Activated CD4-positive, CD25-positive, alpha-beta regulatory T cell treated with anti-CD3 and anti-CD28 coated beads, Interleukin-2, amount 50 U/mL, for 72 hours (primary cell): ENCODE results near the gene TRPT1.

ENCODE experiments used
- DNase-seq: peaks from one replicate; pipeline ENCODE4 v3.0.0; 2021

TRPT1 gene

DNA sequence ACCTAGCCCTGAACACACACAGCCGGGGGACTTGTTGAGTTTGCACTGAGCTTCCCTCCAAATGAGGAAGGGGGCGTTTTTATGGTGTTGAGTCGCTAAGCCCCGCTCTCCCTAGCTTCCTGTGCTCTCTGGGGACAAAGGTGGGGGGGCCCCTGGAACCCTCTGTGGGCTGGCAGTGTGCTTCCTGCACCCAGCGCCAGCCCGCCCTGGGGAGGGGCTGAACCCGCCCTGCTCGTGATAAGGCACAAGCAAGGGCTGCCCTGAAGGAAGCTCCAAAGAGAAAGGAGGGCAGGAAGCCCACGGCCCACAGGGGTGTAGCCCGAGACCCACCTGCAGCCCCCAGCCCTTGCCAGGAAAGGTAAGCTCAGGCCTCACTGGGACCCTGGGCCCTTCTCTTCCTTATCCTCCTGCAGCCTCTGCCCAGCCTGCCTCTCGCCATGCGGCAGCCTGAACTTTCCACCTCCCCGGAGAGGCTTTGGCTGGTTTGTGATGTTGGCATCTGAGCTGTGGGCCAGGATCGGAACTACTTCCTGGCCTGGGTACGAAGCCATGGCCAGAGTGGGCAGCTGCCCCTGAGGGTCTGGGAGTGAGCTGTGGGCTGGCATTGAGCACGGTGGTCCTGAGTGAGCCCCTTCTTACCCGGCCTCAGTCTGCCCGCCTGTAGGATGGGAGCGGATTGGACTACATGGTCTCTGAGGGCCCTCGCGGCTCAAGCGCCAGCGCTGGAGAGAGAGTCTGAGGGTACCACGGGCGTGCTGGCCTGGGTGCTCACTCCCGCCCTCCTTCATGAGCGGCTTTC is 19.3 kb downstream of the TRPT1 start, which contains the start of gene FERMT3:
Gene FERMT3, plus strand, starts transcription at position 265 of the 799 bp plus-strand sequence. CDS start 644 bp downstream, outside the sequence.
- peak; percentile 65 for DNase-seq

DNA sequence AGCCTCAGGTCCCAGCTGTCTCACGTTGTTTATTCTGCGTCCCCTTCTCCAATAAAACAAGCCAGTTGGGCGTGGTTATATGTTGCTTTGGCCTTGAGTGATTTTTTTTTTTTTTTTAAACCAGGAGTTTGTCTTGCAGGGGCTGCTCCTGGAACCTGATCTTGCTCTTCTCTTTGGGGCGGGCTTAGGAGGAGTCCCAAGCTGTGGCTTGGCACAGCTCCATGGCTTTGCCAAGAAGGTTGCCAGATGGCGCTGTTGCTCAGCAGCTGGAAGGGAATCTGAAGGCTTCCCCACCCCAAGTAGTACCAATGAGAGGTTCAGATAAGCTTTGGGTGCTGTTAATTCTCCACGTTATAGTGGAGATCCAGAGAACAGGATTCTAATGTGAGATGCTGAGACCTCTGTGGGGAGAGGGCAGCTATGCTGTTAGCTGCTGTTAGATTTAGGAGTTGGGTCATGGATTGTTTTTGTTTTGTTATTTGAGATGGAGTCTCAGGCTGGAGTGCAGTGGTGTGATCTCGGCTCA is 21.5 kb downstream of the TRPT1 start:
- peak; percentile 55 for DNase-seq

DNA sequence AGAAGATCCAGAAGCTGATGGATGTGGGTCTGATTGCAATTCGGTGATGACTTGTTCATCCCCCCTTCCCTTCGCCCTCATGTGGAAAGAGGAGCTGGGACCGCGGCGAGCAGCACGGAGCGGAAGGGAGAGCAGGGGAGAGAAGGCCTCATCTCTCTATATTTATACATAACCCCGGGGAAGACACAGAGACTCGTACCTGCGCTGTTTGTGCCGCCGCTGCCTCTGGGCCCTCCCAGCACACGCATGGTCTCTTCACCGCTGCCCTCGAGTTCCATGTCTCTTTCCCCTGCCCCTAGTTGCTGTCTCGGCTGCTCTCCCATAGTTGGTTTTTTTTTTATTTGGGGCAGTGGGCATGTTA is 21.9 kb downstream of the TRPT1 start:
- no peak for DNase-seq

DNA sequence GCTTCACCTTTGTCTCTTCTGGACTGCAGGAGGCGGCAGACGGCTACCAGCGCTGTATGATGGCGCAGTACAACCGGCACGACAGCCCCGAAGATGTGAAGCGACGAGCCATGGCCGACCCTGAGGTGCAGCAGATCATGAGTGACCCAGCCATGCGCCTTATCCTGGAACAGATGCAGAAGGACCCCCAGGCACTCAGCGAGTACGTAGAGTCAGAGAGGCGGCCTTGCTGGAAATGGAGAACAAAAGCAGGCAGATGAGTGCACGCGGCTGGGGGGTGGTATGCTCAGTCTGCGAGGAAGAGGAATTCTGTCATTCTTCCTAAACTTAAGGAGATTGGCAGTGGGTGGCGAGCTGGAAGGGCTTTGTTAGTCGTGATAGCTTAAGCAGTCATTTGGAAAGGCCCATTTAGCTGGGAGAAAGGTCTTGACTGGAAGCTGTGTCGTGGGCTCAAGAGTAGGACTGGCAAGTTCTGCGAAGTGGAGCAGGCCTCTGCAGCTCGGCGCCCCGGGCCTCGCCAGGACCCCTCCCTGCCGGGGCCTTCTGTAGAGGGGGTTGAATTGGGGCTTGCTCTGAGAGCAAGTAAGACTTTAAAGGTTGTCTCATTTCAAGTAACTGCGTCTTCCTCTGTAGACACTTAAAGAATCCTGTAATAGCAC is 22.4 kb downstream of the TRPT1 start:
- no peak for DNase-seq

DNA sequence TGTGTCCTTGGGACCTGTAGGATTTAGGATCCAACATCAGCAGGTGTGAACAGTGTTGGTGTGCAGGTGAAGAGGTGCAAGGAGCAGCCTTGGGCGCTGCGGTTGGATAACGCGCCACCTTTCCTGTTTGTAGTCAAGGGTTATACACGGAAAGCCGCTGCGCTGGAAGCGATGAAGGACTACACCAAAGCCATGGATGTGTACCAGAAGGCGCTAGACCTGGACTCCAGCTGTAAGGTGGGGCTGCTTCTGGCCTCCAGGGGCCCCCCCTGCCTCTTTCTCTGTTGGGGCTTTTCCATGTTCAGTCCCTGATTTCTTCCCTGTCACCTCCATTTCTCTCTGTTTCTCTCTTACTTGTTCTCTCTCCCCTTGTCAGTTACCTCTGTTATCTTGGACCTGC is 23.0 kb downstream of the TRPT1 start:
- no peak for DNase-seq

DNA sequence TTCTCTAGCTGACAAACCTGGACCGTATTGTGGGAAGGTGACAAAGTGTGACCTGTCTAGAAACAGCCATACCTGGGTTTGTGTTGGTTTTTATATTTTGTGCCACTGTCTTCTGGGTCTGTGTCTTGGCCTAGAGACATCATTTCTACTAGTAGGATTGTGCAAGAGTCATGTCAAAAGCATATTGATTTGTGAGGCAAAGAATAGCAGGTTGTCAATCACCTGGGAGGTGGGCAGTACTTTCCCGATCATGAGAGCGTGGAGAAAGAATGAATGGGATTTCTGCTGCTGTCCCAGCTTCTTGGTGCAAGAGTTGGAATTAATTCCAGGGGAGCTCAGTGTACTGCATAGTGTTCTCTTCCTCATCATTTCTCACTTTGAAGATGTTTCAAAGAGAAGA is 24.4 kb downstream of the TRPT1 start:
- DNase-seq: no peak

DNA sequence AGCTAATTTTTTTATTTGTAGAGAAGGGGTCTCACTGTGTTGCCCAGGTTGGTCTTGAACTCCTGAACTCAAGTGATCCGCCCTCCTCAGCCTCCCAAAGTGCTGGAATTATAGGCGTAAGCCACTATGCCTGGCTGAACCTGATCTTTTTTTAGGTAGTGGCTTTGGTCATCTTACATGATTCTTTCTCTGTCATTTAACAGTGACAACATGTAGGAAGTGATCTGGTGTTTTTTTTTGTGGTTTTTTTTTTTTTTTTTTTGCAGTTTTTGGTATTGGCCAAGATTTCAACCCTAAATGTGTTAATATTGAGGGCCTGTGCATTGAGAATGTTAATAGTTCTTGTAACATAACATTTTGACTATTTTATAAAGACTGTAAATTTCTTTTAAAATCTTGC is 27.5 kb downstream of the TRPT1 start:
- no peak for DNase-seq

DNA sequence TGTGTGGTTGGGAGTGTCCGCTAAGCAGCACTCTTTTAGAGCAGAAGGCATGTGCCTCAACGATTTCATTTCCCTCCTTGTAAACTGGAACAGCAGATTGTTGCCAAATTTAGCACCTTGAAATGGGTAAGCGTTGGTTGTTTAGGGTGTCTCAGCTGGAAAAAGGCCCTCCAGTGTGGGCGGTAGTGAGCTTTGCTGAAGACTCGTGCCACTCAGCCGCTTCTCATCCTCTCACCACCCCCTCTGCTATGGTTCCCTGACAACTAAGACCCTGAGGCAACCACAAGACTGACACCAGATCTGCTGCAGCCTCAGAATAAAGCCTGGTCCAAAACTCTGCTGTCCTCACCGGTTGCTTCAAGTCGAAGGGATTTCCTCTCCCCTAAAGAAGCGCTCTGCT is 29.4 kb downstream of the TRPT1 start:
- no peak for DNase-seq

DNA sequence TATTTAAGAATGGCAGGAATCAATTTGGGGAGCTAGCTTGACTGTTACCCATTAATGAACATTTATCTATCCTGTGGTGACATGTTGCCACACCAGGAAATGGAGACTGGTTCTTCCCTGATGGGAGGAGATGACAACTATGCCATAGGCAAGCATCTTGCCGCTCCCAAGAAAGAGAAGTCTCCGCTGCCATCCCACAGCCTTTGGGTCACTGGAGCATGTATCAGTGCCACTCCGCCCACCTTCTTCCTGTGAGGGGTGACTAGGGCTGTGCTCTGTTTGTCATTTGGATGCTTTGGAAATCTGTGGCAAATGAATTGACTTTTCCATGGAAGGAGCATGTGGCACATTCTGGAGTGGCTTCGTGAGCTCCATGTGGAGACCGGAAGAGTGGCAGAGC is 33.6 kb downstream of the TRPT1 start:
- DNase-seq: no peak

DNA sequence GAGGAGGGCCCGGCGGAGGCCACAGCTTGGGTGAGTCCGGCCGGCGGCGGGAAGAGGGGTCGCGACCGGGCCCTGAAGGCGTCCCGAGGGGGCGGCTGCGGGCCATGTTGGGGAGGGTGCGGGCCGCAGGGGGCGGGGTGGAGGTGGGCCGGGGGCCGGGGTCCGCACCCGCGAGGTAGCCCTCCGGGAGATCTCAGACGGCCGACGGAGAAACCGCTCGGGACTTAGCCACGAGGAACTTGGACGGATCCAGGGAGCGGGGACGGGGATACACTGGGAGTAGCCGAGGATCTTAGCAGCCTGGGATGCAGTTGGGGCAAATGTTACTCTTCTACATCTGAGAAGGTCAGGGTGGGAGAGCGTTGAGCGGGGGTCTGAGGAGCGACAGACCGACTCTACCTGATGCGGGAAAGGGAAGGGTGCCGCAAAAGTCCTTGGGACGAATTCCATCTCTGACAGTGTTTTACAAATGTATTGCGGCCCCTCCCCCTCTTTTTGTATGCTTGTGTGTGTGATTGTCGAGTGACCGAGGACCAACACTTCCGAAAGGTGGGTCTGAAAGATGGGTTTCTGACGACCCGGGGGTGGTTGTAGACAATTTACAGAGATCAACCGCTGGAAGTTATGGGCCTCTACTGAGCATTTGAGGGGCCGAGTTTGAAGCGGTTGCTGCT is 39.4 kb downstream of the TRPT1 start:
- DNase-seq: peak; percentile 47

DNA sequence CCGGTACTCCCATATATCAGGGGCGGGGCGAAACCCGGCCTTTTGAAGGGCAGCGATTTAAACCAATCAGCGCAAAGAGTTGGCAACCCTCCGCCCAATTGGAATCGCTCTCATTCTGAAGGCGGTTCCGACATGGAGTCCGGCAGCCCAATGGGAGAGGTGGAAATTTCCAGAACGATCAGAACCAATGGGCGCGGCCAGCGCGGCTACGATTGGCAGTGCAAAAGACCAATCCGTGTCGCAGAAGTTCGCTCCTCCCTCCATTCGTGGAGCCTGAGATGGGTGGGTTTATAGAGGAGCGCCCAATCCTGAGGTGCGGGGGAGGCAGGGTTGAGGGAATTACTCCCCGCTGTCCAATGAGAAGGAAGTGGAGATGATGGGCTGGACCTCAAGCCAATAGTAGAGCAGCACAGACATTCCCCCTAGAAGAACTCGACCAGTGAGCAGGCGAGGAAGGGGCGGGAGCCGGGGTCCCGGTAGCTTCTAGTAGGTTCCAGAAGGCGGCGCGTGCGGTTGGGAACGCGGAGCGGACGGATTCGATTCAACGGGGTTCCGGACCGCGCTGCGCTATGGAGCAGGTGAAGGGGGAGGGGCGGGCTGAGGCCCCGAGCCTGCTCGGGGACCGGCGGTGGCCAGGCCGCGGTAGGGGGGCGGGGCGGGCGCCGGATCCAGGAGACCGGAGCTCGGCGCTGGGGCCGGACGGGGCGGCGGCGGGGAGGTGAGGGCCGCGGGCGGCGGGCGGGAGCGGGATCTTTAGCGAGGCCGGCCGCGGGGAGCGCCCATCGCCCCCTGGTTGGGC is 40.1 kb downstream of the TRPT1 start, which contains the start of gene STIP1:
Gene STIP1, plus strand, starts transcription at position 479 of the 799 bp plus-strand sequence. Its CDS starts 91 bp downstream, at position 570.
- DNase-seq: peak; percentile 97

DNA sequence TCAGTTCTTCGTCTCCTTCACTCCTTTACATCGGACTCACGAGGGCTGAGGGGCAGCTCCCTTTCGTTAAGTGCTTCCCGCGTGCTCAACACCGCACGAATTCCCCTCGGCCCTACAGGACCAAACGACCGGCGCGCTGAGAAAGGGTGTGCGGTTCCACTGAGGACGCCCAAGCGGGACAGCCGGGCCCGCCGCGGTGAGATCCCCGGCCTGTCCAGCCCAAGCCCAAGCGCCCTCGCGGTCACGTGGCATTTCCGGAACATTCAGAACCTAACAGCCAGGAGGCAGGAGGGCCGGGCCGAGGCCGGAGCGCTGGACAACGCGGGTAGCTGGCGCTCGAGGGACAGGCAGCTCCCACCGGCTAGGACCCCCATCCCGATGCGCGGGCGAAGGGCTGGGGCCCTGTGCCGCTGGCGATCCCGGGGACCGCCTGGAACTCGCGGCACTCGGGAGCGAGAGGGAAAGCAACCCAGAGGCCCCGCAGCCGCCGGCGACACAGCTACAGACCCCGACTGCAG is 40.8 kb downstream of the TRPT1 start:
- DNase-seq: no peak

DNA sequence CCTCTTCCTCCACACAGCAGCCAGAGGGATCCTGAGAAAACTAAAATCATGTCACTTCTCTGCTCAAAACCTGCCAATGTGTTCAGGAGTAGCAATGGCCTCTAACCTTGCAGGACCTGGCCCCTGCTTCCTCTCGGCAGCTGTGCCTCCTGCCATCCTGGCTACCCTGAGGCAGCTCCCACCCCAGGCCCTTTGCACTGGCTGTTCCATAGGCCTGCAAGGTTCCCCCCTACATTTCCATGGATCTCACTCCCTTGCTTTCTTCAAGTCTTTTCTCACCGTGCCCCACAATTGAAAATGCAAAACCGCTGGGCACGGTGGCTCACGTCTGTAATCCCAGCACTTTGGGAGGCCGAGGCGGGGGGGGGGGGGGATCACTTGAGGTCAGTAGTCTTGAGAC is 42.1 kb downstream of the TRPT1 start:
- no peak for DNase-seq

DNA sequence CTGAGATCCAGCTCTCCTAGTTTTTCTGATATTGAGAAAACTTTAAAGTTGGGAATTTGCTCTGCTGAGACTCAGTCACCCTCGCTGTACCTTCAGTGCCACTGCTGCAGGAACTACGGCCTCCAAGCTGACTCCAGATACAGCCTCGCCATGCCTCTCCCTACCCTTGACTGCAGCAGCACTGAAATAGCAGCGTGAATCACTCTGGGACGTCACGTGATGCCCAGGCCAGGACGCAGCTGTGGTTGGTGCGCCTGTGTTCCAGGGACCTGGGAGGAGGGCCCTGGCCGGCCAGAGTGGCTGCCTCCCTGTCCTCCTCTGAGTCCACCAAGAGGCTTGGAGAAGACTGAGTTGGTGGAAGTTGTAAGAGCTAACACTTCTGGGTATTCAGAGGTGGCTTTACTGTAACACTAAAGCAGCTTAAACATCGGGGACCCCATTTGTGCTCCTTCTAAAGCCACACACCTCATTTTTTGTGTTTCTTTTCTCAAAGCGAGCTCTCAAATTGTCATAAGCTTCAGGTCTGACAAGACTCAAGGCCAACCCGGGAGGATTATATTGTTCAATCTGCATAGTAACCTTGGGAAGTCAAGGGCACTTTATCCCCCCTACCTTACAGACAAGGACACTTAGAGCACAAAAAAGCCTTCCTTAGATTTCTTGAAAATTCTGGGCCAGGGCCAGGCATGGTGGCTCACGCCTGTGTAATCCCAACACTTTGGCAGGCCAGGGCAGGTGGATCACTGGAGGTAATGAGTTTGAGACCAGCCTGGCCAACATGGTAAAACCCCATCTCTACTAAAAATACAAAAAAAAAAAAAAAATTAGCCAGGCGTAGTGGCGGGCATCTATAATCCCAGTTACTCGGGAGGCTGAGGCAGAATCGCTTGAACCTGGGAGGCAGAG is 44.2 kb downstream of the TRPT1 start:
- peak; percentile 54 for DNase-seq

DNA sequence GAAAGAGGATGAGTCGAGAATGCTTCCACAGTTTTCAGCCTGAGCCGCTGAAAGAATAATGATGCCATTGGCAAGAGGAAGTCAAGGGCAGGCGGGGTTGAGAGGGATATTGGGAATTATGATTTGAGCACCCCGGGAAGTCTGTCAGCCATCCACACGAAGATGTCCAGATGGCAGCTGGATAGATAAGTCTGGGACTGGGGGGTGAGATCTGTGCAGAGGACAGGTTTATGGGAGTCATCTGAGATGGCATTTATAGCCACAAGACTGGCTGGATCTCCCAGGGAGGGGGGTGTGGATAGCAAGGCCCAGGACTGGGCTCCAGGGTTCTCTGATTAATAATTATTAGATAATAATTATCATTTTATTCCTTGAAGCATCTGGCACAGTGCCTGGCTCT is 45.1 kb downstream of the TRPT1 start:
- no peak for DNase-seq

DNA sequence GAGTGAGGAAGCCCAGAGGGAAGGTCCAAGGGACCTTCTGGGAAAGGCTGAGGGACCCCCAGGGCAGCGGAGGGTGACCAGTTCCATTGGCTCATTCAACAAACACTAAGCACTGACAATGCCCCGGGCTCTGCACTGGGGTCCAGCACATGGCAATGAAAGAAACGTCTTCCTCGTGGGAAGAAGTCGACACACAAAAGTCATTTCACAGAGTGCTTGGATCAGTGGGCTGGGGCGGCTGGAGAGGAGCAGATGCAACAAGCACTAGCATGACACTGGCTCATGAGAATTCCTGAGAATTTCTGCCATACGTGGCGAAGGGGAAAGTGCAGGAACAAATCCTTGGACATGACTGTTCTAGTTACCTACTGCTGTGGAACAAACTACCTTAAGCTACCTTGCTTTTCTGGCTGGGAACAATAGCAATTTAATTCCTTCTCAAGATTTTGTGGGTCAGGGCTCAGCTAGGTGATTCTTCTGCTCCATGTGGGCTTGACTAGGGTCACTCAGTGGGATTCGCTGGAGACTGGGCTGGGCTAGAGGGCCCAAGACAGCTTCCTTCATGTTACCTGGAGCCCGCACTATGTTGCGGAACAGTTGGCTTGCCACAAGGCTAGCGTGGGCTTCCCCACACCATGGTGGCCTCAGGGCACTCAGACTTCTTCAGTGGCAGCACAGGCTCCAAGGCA is 46.9 kb downstream of the TRPT1 start:
- DNase-seq: no peak

DNA sequence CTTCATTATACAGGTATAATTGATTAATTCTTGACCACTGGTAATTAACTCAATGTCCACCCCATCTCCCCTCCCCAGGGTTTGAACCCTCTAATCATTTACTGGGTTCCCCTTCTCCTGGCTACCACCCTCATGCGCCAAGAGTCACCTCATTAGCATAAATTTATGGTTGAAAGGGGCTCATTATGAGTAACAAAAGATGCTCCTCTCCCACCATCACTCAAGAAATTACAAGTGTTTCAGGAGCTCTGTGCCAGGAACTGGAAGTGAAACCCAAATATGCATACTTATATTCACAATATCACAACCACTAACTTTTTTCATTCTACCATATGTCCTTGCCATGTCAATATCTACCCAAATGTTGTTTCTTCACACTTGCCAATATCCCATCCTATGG is 47.8 kb downstream of the TRPT1 start:
- DNase-seq: no peak

DNA sequence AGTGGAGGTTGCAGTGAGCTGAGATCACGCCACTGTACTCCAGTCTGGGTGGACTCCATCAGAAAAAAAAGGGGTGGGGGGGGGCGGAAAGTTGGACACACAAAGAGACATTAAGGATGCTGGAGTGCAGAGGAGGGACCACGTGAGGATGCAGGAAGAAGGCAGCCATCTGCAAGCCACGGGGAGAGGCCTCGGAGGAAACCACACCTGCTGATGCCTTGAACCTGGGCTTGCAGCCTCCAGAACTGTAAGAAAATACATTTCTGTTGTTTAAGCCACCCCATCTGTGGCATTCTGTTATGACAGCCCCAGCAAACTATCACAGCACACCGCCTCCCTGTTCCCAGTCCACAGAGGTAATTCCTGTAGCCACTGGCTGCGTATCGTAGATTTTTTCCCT is 49.2 kb downstream of the TRPT1 start:
- no peak for DNase-seq
